Psoas muscle (tissue), 8 donors: ENCODE data around the gene NXPE1. TPM values are rescaled to one million over a fixed set of nuclear protein-coding genes. Genes with fewer than 3 reads are reported as not detected.

Source experiments
- ATAC-seq, 4 donors: fragments of 200-7000 bp; cut with Tn5 transposase; one replicate each; pipeline ENCODE4 v1.9.1; 2020; ENCODE audit warnings: moderate library complexity in 3 of 4, mild to moderate bottlenecking in 2 of 4
- DNase-seq, 2 donors: peaks; one replicate each; pipeline ENCODE4 v3.0.0-alpha.2; 2020
- H3K27ac ChIP-seq: fragments of 200-600 bp; one replicate; pipeline ENCODE4 v1.8.0; 2022
- H3K27me3 ChIP-seq, 3 donors: fragments of 200-600 bp in 1 of 3; one replicate each; pipeline versions ENCODE4 v1.6.1 to v1.8.0; 2013 to 2022; ENCODE audit warnings: low read length in 2 of 3, mild to moderate bottlenecking in 2 of 3, moderate library complexity in 1 of 3; ENCODE audit not compliant: insufficient read depth in 3 of 3
- H3K36me3 ChIP-seq, 2 donors: fragments of 200-600 bp in 1 of 2; one replicate each; pipeline versions ENCODE4 v1.6.1 to v1.8.0; 2013 to 2022; ENCODE audit warnings: low read depth in 1 of 2, mild to moderate bottlenecking in 1 of 2, moderate library complexity in 1 of 2; ENCODE audit not compliant: insufficient read depth in 1 of 2
- H3K4me1 ChIP-seq: fragments of 200-600 bp; one replicate; pipeline ENCODE4 v1.8.0; 2022
- H3K4me3 ChIP-seq: fragments of 200-600 bp; one replicate; pipeline ENCODE4 v1.8.0; 2022; ENCODE audit warnings: mild to moderate bottlenecking
- H3K9me3 ChIP-seq: fragments of 200-600 bp; one replicate; pipeline ENCODE4 v1.8.0; 2022
- CTCF ChIP-seq: fragments of 200-600 bp; IDR thresholded peaks from one replicate; pipeline ENCODE4 v1.8.0; 2022; ENCODE audit warnings: antibody characterized with exemption
- WGBS, 3 donors: extraction: QIAGEN DNeasy Blood & Tissue Kit; methylation state at CpG; one replicate each; pipeline versions ENCODE4 v1.1.6 to v1.1.7; 2013; 5-methylcytosine and 5-hydroxymethylcytosine counted together
- intact Hi-C, 2 donors: fragments of 100-400 bp; cut with DNase I; formaldehyde crosslinking; loops; one replicate each; pipeline versions ENCODE4 v1.11.0 to v1.14.2; 2022
- polyA plus RNA-seq, 3 donors: library from polyadenylated mRNA; stranded (reverse); fragments of 200-250 nt; gene quantifications; one replicate each; pipeline ENCODE4 v1.2.3, GENCODE V29; 2013
- total RNA-seq, 4 donors: library from RNA; stranded (reverse); fragmentation: NEBNext Ultra II Directional in 2 of 4; extraction: Animal tissue kit (Norgen Biotek cat#: 25700) in 2 of 4; gene quantifications; one replicate each; pipeline versions ENCODE4 v1.2.1 to v1.2.4, GENCODE V29; 2021 to 2023
- donor health status: healthy with polysubstance abuse.
- donor health status: DM: no; HTN: no; CAD: no; lungs with moderate emphysema.
- donor health status: Bipolar disorder and iron deficiency.
- donor health status: healthy.
- donor health status: DM: yes; HTN: yes; CAD: no.
- donor health status: DM: no; HTN: no; CAD: no.
- donor health status: DM: no; HTN: no; CAD: no.
- donor health status: DM: yes; HTN: yes; CAD: no.

NXPE1 gene
- total and polyA plus RNA-seq, 7 donors: 0.08 to 0.39 (median 0.20) TPM; not detected in 3

DNA sequence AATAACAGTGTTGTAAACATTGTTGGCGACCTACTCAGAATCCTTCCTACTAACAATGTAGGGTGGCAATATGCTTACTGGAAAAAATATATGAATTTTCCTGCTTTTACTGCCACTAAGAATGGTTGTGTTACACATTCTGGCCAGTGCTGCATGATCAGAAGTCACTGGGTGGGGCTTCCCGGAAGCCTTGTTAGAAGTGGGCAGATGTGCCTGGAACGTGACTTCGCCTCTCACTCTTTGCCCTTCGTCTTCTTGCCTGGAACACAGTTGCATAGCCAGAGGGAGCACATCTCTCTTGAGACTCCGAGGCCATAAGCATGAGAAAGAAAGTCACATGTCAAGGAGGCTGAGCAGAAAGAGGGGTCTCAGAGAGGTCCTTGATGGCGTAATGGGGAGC, 48.6 kb downstream of the NXPE1 start:
- H3K27ac ChIP-seq: no peak overlapping the region
- H3K36me3 ChIP-seq: no peaks in the 10 kb centered on the region
- H3K4me1 ChIP-seq: no peaks in the 10 kb centered on the region
- ATAC-seq (no peak), DNase-seq (no peak)
- no peak overlapping the region for H3K4me3 ChIP-seq
- WGBS, 3 donors: 85 to 89% (median 88%) methylated on average over 7 of the region's 7 CpGs
- intact Hi-C loops: no loop called here
- no peaks in the 10 kb centered on the region for H3K27me3 ChIP-seq
- TF ChIP-seq CTCF: no peak
- H3K9me3 ChIP-seq: no peaks in the 10 kb centered on the region

DNA sequence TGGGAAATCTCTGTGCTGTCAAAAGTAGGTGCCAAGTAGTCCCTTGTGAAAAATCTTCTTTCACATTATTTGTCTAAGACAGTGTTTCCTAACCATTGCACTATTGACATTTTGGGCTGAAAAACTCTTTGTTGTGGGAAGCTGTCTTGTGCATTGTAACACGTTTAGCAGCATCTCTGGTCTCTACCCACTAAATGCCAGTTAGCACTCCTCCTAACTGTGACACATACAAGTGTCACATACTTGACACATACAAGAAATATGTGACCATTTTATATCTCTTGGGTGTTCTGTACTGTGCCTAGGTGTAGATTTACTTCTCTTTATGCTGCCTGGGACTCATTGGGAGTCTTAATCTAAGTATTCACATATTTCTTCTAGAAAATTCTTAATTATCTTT, 57.8 kb downstream of the NXPE1 start:
- DNase-seq (no peak), ATAC-seq (no peak)
- intact Hi-C loops: no loop called here
- H3K4me3 ChIP-seq: no peak overlapping the region
- TF ChIP-seq CTCF: no peak
- no peaks in the 10 kb centered on the region for H3K27me3 ChIP-seq
- no peaks in the 10 kb centered on the region for H3K9me3 ChIP-seq
- H3K27ac ChIP-seq: no peak overlapping the region
- WGBS, 3 donors: 61 to 76% (median 71%) methylated on average over 1 of the region's 1 CpG
- H3K4me1 ChIP-seq: no peaks in the 10 kb centered on the region
- H3K36me3 ChIP-seq: no peaks in the 10 kb centered on the region

GRCh38 chr11:114499756-114500155, 59.9 kb downstream of the NXPE1 start:
- Histone ChIP-seq H3K27ac (no peak overlapping the region), H3K27me3 (no peaks in the 10 kb centered on the region), H3K36me3 (no peaks in the 10 kb centered on the region), H3K4me3 (no peak overlapping the region), H3K9me3 (no peaks in the 10 kb centered on the region), H3K4me1 (no peaks in the 10 kb centered on the region)
- ATAC-seq (no peak), DNase-seq (no peak)
- no peak for TF ChIP-seq CTCF
- intact Hi-C loops: no loop called here

DNA sequence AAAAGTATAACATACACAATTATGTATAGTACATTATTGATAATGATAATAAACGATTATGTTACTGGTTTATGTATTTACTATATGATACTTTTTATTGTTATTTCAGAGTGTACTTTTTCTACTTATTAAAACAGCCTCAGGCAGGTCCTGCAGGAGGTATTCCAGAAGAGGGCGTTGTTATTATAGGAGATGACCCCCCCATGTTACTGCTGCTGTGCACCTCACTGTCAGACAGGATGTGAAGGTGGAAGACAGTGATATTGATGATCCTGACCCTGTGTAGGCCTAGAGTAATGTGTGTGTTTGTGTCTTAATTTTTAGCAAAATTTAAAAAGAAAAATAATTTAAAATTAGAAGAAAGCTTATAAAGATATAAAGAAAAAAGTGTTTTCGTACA, 62.8 kb downstream of the NXPE1 start:
- H3K4me1 ChIP-seq: no peaks in the 10 kb centered on the region
- H3K9me3 ChIP-seq: no peaks in the 10 kb centered on the region
- DNase-seq (no peak), ATAC-seq (no peak)
- H3K4me3 ChIP-seq: no peak overlapping the region
- no peaks in the 10 kb centered on the region for H3K27me3 ChIP-seq
- 87 to 90% (median 89%) methylated on average over 3 of the region's 3 CpGs for WGBS, 3 donors
- intact Hi-C loops: no loop called here
- H3K36me3 ChIP-seq: no peaks in the 10 kb centered on the region
- no peak overlapping the region for H3K27ac ChIP-seq
- no peak for TF ChIP-seq CTCF

GRCh38 chr11:114483929-114484328, 75.8 kb downstream of the NXPE1 start:
- Histone ChIP-seq H3K4me1 (no peaks in the 10 kb centered on the region), H3K27ac (no peak overlapping the region), H3K27me3 (no peaks in the 10 kb centered on the region), H3K9me3 (no peaks in the 10 kb centered on the region), H3K4me3 (no peak overlapping the region), H3K36me3 (no peaks in the 10 kb centered on the region)
- no peak for TF ChIP-seq CTCF
- ATAC-seq (no peak), DNase-seq (no peak)
- intact Hi-C loops: no loop called here
- 81 to 89% (median 88%) methylated on average over 2 of the region's 2 CpGs for WGBS, 3 donors
